ENCODE measurements around the gene UTP15. TPM values are rescaled to one million over a fixed set of nuclear protein-coding genes. Genes with fewer than 3 reads are reported as not detected.

The UTP15 gene
- total RNA-seq, 1 donor from 2014 or later = 40.4 TPM

- Mint-ChIP-seq H3K9me3 (no peaks in the 10 kb centered on the region), H3K27me3 (peaks cover 5% of the 10 kb centered on the region), H3K4me1 (no peaks in the 10 kb centered on the region), H3K27ac (no peak overlapping the region), H3K4me3 (no peak overlapping the region), H3K36me3 (ENCODE audit: low read depth) (no peaks in the 10 kb centered on the region)
- ATAC-seq (ENCODE audit: low read depth) (no peak), DNase-seq (no peak)
- CTCF ChIA-PET = interaction anchor here (1.2 to 2.0 kb wide), 2 partner anchors 11 to 12 kb away, joined by 3 to 6 read pairs; no protein-coding TSS in a partner anchor
- intact Hi-C loops (cut with micrococcal nuclease) = no loop called here
- TF ChIP-seq CTCF (IDR thresholded peaks at IDR 0.05) = no peak
- POLR2A ChIA-PET = no interaction called here
Measured at GRCh38 chr5:73525606-73526203, 39.8 kb upstream of the UTP15 start.

- no peak for DNase-seq
- no peak for TF ChIP-seq CTCF (IDR thresholded peaks at IDR 0.05)
- H3K36me3 Mint-ChIP-seq (ENCODE audit: low read depth) = no peaks in the 10 kb centered on the region
- ATAC-seq (ENCODE audit: low read depth) = no peak
- H3K27ac Mint-ChIP-seq = no peak overlapping the region
- no peaks in the 10 kb centered on the region for H3K9me3 Mint-ChIP-seq
- intact Hi-C loops (cut with micrococcal nuclease) = no loop called here
- H3K4me3 Mint-ChIP-seq = no peak overlapping the region
- ChIA-PET CTCF (no interaction called here), POLR2A (no interaction called here)
- no peaks in the 10 kb centered on the region for H3K4me1 Mint-ChIP-seq
- peaks cover 17% of the 10 kb centered on the region for H3K27me3 Mint-ChIP-seq
Measured at GRCh38 chr5:73528248-73528647, 37.3 kb upstream of the UTP15 start.

DNA sequence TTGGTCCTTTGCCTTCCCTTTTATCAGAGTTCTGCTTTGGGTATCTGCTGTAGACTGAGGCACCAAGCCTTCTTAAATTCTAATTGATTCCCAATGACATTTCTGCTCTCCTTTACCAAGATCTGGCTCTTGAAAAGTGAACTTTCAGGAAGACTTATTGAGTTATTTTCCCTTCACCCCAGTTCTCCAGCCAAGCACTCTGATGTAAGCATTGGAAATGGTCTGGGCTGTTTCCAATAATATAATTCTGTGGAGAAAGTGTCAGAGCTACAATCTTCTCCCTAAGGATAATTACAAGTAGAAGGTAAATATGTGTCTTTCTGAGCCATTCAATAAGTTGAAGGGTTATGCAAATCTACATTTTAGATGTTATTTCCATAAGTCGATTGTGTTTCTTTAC is 36.5 kb upstream of the UTP15 start:
- Mint-ChIP-seq H3K9me3 (no peaks in the 10 kb centered on the region), H3K4me3 (no peak overlapping the region), H3K27me3 (peaks cover 17% of the 10 kb centered on the region), H3K36me3 (ENCODE audit: low read depth) (no peaks in the 10 kb centered on the region), H3K27ac (no peak overlapping the region), H3K4me1 (no peaks in the 10 kb centered on the region)
- intact Hi-C loops (cut with micrococcal nuclease) = no loop called here
- TF ChIP-seq CTCF (IDR thresholded peaks at IDR 0.05) = no peak
- DNase-seq (no peak), ATAC-seq (ENCODE audit: low read depth) (no peak)
- CTCF ChIA-PET = no interaction called here
- POLR2A ChIA-PET = no interaction called here

GRCh38 chr5:73531356-73531755 is 34.2 kb upstream of the UTP15 start:
- DNase-seq = no peak
- no peaks in the 10 kb centered on the region for H3K36me3 Mint-ChIP-seq (ENCODE audit: low read depth)
- H3K27me3 Mint-ChIP-seq = peaks cover 20% of the 10 kb centered on the region
- ATAC-seq (ENCODE audit: low read depth) = no peak
- intact Hi-C loops (cut with micrococcal nuclease) = no loop called here
- H3K4me3 Mint-ChIP-seq = no peak overlapping the region
- H3K4me1 Mint-ChIP-seq = no peaks in the 10 kb centered on the region
- H3K9me3 Mint-ChIP-seq = no peaks in the 10 kb centered on the region
- TF ChIP-seq CTCF (IDR thresholded peaks at IDR 0.05) = no peak
- ChIA-PET POLR2A (no interaction called here), CTCF (interaction anchor here (2.1 kb wide), 1 partner anchor 10 kb away, joined by 6 read pairs; no protein-coding TSS in a partner anchor)
- no peak overlapping the region for H3K27ac Mint-ChIP-seq

DNA sequence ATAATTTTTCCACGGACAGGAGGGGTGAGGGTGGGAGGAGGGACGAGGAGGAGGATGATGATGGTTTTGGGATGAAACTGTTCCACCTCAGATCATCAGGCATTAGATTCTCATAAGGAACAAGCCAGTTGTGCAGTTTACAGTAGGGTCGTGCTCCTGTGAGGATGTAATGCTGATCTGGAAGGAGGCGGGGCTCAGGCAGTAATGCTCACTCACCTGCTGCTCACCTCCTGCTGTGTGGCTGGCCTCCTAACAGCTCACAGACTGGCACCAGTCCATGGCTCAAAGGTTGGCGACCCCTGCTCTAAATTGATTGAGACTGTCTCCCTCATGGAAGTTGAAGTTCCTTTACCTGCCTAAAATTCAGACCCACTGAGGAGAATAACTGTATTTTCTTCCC is 33.3 kb upstream of the UTP15 start:
- no peak for TF ChIP-seq CTCF (IDR thresholded peaks at IDR 0.05)
- H3K9me3 Mint-ChIP-seq = no peaks in the 10 kb centered on the region
- intact Hi-C loops (cut with micrococcal nuclease) = no loop called here

More for the DNA sequence above, 33.3 kb upstream of the UTP15 start:
- H3K36me3 Mint-ChIP-seq (ENCODE audit: low read depth) = no peaks in the 10 kb centered on the region
- no peaks in the 10 kb centered on the region for H3K4me1 Mint-ChIP-seq
- H3K4me3 Mint-ChIP-seq = no peak overlapping the region
- POLR2A ChIA-PET = no interaction called here
- H3K27ac Mint-ChIP-seq = no peak overlapping the region
- peaks cover 20% of the 10 kb centered on the region for H3K27me3 Mint-ChIP-seq
- ATAC-seq (ENCODE audit: low read depth) (no peak), DNase-seq (no peak)
- CTCF ChIA-PET = no interaction called here

Measured in activated B cell treated with CpG ODN at 0.5 μM for 24 hours (primary cell).